Adrenal gland (tissue), 5 donors: ENCODE results near the gene ZFHX3.

Source experiments
- CTCF ChIP-seq, 6 experiments: fragments of 450-650 bp in 4 of 6; fragments of 200-600 bp in 2 of 6; sonication (generic) in 1 of 6; IDR thresholded peaks; 1 replicate in 5 of 6; 2 replicates in 1 of 6; pipeline versions ENCODE4 v1.5.1 to v1.8.0; 2016 to 2021; ENCODE audit warnings: antibody characterized with exemption in 6 of 6, mild to moderate bottlenecking in 2 of 6, moderate library complexity in 1 of 6
- POLR2A ChIP-seq, 2 donors: fragments of 450-650 bp; IDR thresholded peaks; one replicate each; pipeline ENCODE4 v1.6.1; 2017; ENCODE audit warnings: antibody characterized with exemption in 2 of 2, mild to moderate bottlenecking in 2 of 2, moderate library complexity in 1 of 2
- donor health status: DM: no; HTN: no; CAD: no.

- no peak for TF ChIP-seq CTCF (IDR thresholded peaks at IDR 0.05)
- TF ChIP-seq POLR2A (IDR thresholded peaks at IDR 0.05), result no peak
Observed at GRCh38 chr16:72814226-72814625, 233.7 kb downstream of the ZFHX3 start.
